Ovary (tissue), 3 donors: Measurements from ENCODE around the gene NEURL1B.

Source experiments
- CTCF ChIP-seq, 3 donors: fragments of 450-650 bp in 2 of 3; fragments of 200-600 bp in 1 of 3; IDR thresholded peaks; one replicate each; pipeline versions ENCODE4 v1.5.1 to v1.8.0; 2016 to 2022; ENCODE audit warnings: antibody characterized with exemption in 3 of 3, mild to moderate bottlenecking in 1 of 3
- EP300 ChIP-seq: sonication (generic); formaldehyde crosslinking; IDR thresholded peaks from one replicate; pipeline ENCODE4 v1.6.1; 2017; ENCODE audit warnings: antibody characterized with exemption
- POLR2A ChIP-seq: fragments of 450-650 bp; IDR thresholded peaks from one replicate; pipeline ENCODE4 v1.6.1; 2017; ENCODE audit warnings: antibody characterized with exemption, mild to moderate bottlenecking, moderate library complexity
- donor health status: DM: no; HTN: no; CAD: no.

- TF ChIP-seq CTCF (IDR thresholded peaks at IDR 0.05), result no peak
- TF ChIP-seq POLR2A, result no peak
- no peak for TF ChIP-seq EP300
Measured at GRCh38 chr5:172659909-172660628, 19.0 kb downstream of the NEURL1B start.
